GM12873 (cell line): ENCODE data around the gene C1orf226.

Source experiments
- CTCF ChIP-seq: IDR thresholded peaks from 2 replicates; pipeline ENCODE4 v1.5.1; 2012; ENCODE audit warnings: low read depth, mild to moderate bottlenecking, moderate library complexity, low read length, control low read depth; ENCODE audit not compliant: insufficient read depth; ENCODE audit errors: missing control alignments

The C1orf226 gene

GRCh38 chr1:162381383-162381782, at the start of gene C1orf226:
C1orf226 (plus strand) TSS chr1:162381728; CDS start chr1:162381902, 174 bp downstream.
- no peak for TF ChIP-seq CTCF

- no peak for TF ChIP-seq CTCF
Measured at GRCh38 chr1:162333991-162334390, 47.5 kb upstream of the C1orf226 start.

- TF ChIP-seq CTCF, result no peak
Measured at GRCh38 chr1:162335126-162335525, 46.4 kb upstream of the C1orf226 start.

- no peak for TF ChIP-seq CTCF
Measured at GRCh38 chr1:162336621-162337285, 44.8 kb upstream of the C1orf226 start.

- TF ChIP-seq CTCF, result no peak
Measured at GRCh38 chr1:162342452-162342983, 39.0 kb upstream of the C1orf226 start.

GRCh38 chr1:162343470-162343869, 38.1 kb upstream of the C1orf226 start:
- TF ChIP-seq CTCF, result no peak

- TF ChIP-seq CTCF, result no peak
Measured at GRCh38 chr1:162347281-162347680, 34.2 kb upstream of the C1orf226 start.
